B cell (primary cell): Measurements from ENCODE around the gene RPL18. TPM values are rescaled to one million over a fixed set of nuclear protein-coding genes. Genes with fewer than 3 reads are reported as not detected.

Source experiments
- ATAC-seq: fragments of 200-7000 bp; cut with Tn5 transposase; one replicate; pipeline ENCODE4 v1.10.0; 2021; ENCODE audit warnings: low read depth, mild to moderate bottlenecking, moderate number of reproducible peaks, moderate library complexity
- CTCF ChIA-PET: fragments of 350-600 bp; sonication (Branson Sonifier 250); formaldehyde crosslinking; loops from one replicate; lab custom pipeline; 2021; ENCODE audit warnings: antibody characterized with exemption, inconsistent platforms; lab: Charles Lee
- POLR2A ChIA-PET: fragments of 350-600 bp; sonication (Branson Sonifier 250); formaldehyde crosslinking; loops from one replicate; lab custom pipeline; 2021; ENCODE audit warnings: antibody characterized with exemption; lab: Charles Lee
- DNase-seq: peaks from one replicate; pipeline ENCODE4 v3.0.0; 2013
- H2AFZ ChIP-seq: 2 replicates; pipeline ENCODE4 v1.6.1; 2012; ENCODE audit warnings: mild to moderate bottlenecking, low read depth, low read length; ENCODE audit not compliant: insufficient read depth, poor library complexity, severe bottlenecking
- H3K27ac ChIP-seq, 2 donors: 1 replicate in 1 of 2; 2 replicates in 1 of 2; pipeline ENCODE4 v1.5.1; 2012 to 2013; ENCODE audit warnings: low read length in 2 of 2, mild to moderate bottlenecking in 2 of 2, moderate library complexity in 1 of 2
- H3K27me3 ChIP-seq, 4 experiments: fragments of 200-600 bp in 1 of 4; sonication (generic) in 1 of 4; replicated peaks in 1 of 4; 1 replicate in 2 of 4; 2 replicates in 2 of 4; pipeline versions ENCODE4 v1.6.1 to v1.7.0; 2013 to 2016; ENCODE audit warnings: low read length in 3 of 4, mild to moderate bottlenecking in 2 of 4, mixed read lengths in 1 of 4, moderate library complexity in 1 of 4; ENCODE audit not compliant: insufficient read depth in 4 of 4, control insufficient read depth in 3 of 4; ENCODE audit errors: control extremely low read depth in 1 of 4
- H3K36me3 ChIP-seq, 2 experiments: replicated peaks in 1 of 2; 1 replicate in 1 of 2; 2 replicates in 1 of 2; pipeline versions ENCODE4 v1.6.1 to v1.7.1; 2013; ENCODE audit warnings: low read length in 1 of 2; ENCODE audit not compliant: insufficient read depth in 2 of 2, control insufficient read depth in 1 of 2; ENCODE audit errors: control extremely low read depth in 1 of 2, extremely low read depth in 1 of 2
- H3K4me1 ChIP-seq, 2 donors: fragments of 200-600 bp in 1 of 2; sonication (generic) in 1 of 2; 1 replicate in 1 of 2; 2 replicates in 1 of 2; pipeline versions ENCODE4 v1.5.1 to v1.6.1; 2013 to 2017; ENCODE audit warnings: low read length in 2 of 2; ENCODE audit not compliant: control insufficient read depth in 2 of 2, insufficient read depth in 2 of 2
- H3K4me2 ChIP-seq: replicated peaks from 2 replicates; pipeline ENCODE3; 2012; ENCODE audit warnings: mild to moderate bottlenecking, low read depth, low read length; ENCODE audit not compliant: poor library complexity, severe bottlenecking
- H3K4me3 ChIP-seq, 5 experiments: fragments of 200-600 bp in 1 of 5; sonication (generic) in 1 of 5; 1 replicate in 3 of 5; 2 replicates in 2 of 5; pipeline versions ENCODE4 v1.5.1 to v1.7.0; 2011 to 2016; ENCODE audit warnings: low read length in 4 of 5, mild to moderate bottlenecking in 4 of 5, low read depth in 2 of 5, control low read depth in 1 of 5, moderate library complexity in 1 of 5; ENCODE audit not compliant: insufficient read depth in 1 of 5; ENCODE audit errors: control extremely low read depth in 1 of 5, extremely low read depth in 1 of 5
- H3K79me2 ChIP-seq: fragments of 200-600 bp; sonication (generic); one replicate; pipeline ENCODE4 v1.6.0; 2016; ENCODE audit warnings: low read length; ENCODE audit not compliant: control insufficient read depth, insufficient read depth
- H3K9ac ChIP-seq: fragments of 200-600 bp; sonication (generic); 2 replicates; pipeline ENCODE4 v1.6.1; 2017; ENCODE audit warnings: mild to moderate bottlenecking, low read length, moderate library complexity
- H3K9me3 ChIP-seq, 3 donors: one replicate each; pipeline versions ENCODE4 v1.6.1 to v1.7.1; 2013; ENCODE audit warnings: low read length in 2 of 3; ENCODE audit not compliant: control insufficient read depth in 2 of 3, insufficient read depth in 1 of 3; ENCODE audit errors: control extremely low read depth in 1 of 3
- H4K20me1 ChIP-seq: 2 replicates; pipeline ENCODE4 v1.6.0; 2012; ENCODE audit warnings: mild to moderate bottlenecking, low read length; ENCODE audit not compliant: insufficient read depth, control insufficient read depth, poor library complexity, severe bottlenecking
- H3K27ac Mint-ChIP-seq: one replicate; pipeline ENCODE4 v1.8.0; 2021; ENCODE audit warnings: mixed read lengths
- H3K27me3 Mint-ChIP-seq: one replicate; pipeline ENCODE4 v1.8.0; 2021; ENCODE audit warnings: mixed read lengths
- H3K4me1 Mint-ChIP-seq: one replicate; pipeline ENCODE4 v1.8.0; 2021; ENCODE audit warnings: mixed read lengths
- H3K4me3 Mint-ChIP-seq: one replicate; pipeline ENCODE4 v1.8.0; 2021; ENCODE audit warnings: mixed read lengths
- H3K9me3 Mint-ChIP-seq: one replicate; pipeline ENCODE4 v1.8.0; 2022; ENCODE audit warnings: mixed read lengths; ENCODE audit not compliant: insufficient read depth
- CTCF ChIP-seq: fragments of 200-600 bp; IDR thresholded peaks from one replicate; pipeline ENCODE4 v1.8.0; 2022; ENCODE audit warnings: antibody characterized with exemption, mild to moderate bottlenecking
- EZH2 ChIP-seq: IDR thresholded peaks from 2 replicates; pipeline ENCODE4 v1.6.1; 2012; ENCODE audit warnings: borderline replicate concordance, low read depth, mild to moderate bottlenecking, moderate library complexity, low read length; ENCODE audit not compliant: insufficient read depth, poor library complexity, severe bottlenecking
- WGBS: methylation state at CpG from one replicate; pipeline ENCODE4 v1.1.5; 2013; ENCODE audit warnings: missing lambda C conversion rate; ENCODE audit not compliant: insufficient coverage; 5-methylcytosine and 5-hydroxymethylcytosine counted together
- intact Hi-C: fragments of 100-400 bp; cut with micrococcal nuclease; formaldehyde crosslinking; loops from one replicate; pipeline ENCODE4 v1.10.0; 2022
- polyA plus RNA-seq: library from polyadenylated mRNA; depleted of rRNA; stranded (reverse); fragments of >200 nt; gene quantifications from 2 replicates; pipeline ENCODE4 v1.2.3, GENCODE V29; 2012
- total RNA-seq, 2 donors: library from RNA; stranded (reverse); fragments of 120-200 nt in 1 of 2; gene quantifications; 1 replicate in 1 of 2; 2 replicates in 1 of 2; pipeline versions ENCODE4 v1.2.3 to v1.2.4, GENCODE V29; 2013 to 2022

RPL18 gene
- total and polyA plus RNA-seq, 2 donors (not counting 1 experiment from before 2014, with no cell fraction given), result 2,248 to 4,393 TPM

- H3K4me1 Mint-ChIP-seq, result peaks cover 47% of the 10 kb centered on the region
- DNase-seq (peak; percentile 92), ATAC-seq (peak; percentile 12)
- peak overlapping the region; percentile 92 for H3K27ac Mint-ChIP-seq
- TF ChIP-seq EZH2 (no peak), CTCF (no peak)
- H3K4me2 ChIP-seq, result peak overlapping the region; percentile 99
- peaks cover 36 to 40% of the 10 kb centered on the region in 2 donors for H3K4me1 ChIP-seq
- H3K27ac ChIP-seq, result peak overlapping the region; percentile 68 to 69
- WGBS, result 4% methylated on average over 33 of the region's 37 CpGs
- H2AFZ ChIP-seq, result peak overlapping the region; percentile 27
- ChIA-PET POLR2A (interaction anchor here (0.6 to 3.4 kb wide), 7 partner anchors 11 to 1517 kb away, joined by 3 to 17 read pairs (median 11); partner anchors contain the start of genes CA11, RPL18 and SPHK2), CTCF (interaction anchor here (0.6 to 1.9 kb wide), 10 partner anchors 11 to 368 kb away, joined by 3 to 15 read pairs (median 4); partner anchors contain the start of genes CA11, RPL18 and SPHK2)
- no peaks in the 10 kb centered on the region for H3K27me3 ChIP-seq
- intact Hi-C loops, result loop anchor here (5.0 to 10.0 kb wide), 6 partner anchors 163 to 1362 kb away; partner anchors contain the start of genes C19orf73, EMP3, FLT3LG and INAFM1
- H3K36me3 ChIP-seq, result peaks cover 0 to 42% of the 10 kb centered on the region in 2 experiments
- H3K4me3 ChIP-seq, result peak overlapping the region in 4 of 5 experiments; percentile 40 to 98 (median 46)
- peaks cover 4% of the 10 kb centered on the region for H3K9me3 Mint-ChIP-seq
- peak overlapping the region; percentile 82 for H3K9ac ChIP-seq
- H3K4me3 Mint-ChIP-seq, result peak overlapping the region; percentile 83
- H4K20me1 ChIP-seq, result peaks cover 63% of the 10 kb centered on the region
- H3K27me3 Mint-ChIP-seq, result no peaks in the 10 kb centered on the region
- peaks cover 32% of the 10 kb centered on the region for H3K79me2 ChIP-seq
- peaks cover 0 to 11% (median 0%) of the 10 kb centered on the region in 3 donors for H3K9me3 ChIP-seq
Measured at GRCh38 chr19:48634424-48635262, 15.7 kb upstream of the RPL18 start.
